Stomach (tissue), 4 donors: ENCODE measurements around the gene FAM217B.

Experiments used
- CTCF ChIP-seq, 7 experiments: fragments of 450-650 bp in 4 of 7; fragments of 200-600 bp in 3 of 7; sonication (generic) in 3 of 7; IDR thresholded peaks; one replicate each; pipeline ENCODE4 v1.5.1; 2016 to 2019; ENCODE audit warnings: antibody characterized with exemption in 7 of 7, control low read depth in 2 of 7, mild to moderate bottlenecking in 1 of 7
- POLR2A ChIP-seq, 4 donors: fragments of 450-650 bp; IDR thresholded peaks; one replicate each; pipeline ENCODE4 v1.6.1; 2016; ENCODE audit warnings: antibody characterized with exemption in 4 of 4, control low read depth in 2 of 4, mild to moderate bottlenecking in 1 of 4, moderate library complexity in 1 of 4

GRCh38 chr20:59925899-59926298, 14.3 kb upstream of the FAM217B start:
- TF ChIP-seq CTCF (IDR thresholded peaks at IDR 0.05) (no peak), POLR2A (IDR thresholded peaks at IDR 0.05) (no peak)
